DMS153 treated with DMSO at 0.1 percent for 48 hours (cell line): ENCODE measurements around the gene GLA.
A peak's percentile ranks its signal among the peaks of the same experiment; 100 is the strongest.

ENCODE experiments used
- DNase-seq: peaks from one replicate; lab custom pipeline; 2025; ENCODE audit not compliant: unreplicated experiment; lab: John Stamatoyannopoulos, UW

GLA gene

DNA sequence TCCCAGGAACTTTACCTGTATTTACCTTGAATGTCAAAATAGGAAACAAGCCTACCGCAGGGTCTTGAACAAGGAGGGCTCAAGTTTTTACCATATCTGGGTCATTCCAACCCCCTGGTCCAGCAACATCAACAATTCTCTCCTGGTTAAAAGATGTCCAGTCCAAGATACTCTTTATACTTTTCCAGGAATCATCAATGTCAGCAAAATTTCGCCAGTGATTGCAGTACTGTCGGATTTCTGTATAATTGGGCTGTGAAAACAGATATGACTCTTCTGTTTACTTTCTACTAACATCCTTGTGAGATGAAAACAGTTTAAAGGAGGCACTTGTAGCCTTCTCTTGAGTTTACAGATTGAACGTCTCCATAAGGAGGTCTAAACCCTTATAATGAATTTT is 9.0 kb downstream of the GLA start:
- DNase-seq: no peak

DNA sequence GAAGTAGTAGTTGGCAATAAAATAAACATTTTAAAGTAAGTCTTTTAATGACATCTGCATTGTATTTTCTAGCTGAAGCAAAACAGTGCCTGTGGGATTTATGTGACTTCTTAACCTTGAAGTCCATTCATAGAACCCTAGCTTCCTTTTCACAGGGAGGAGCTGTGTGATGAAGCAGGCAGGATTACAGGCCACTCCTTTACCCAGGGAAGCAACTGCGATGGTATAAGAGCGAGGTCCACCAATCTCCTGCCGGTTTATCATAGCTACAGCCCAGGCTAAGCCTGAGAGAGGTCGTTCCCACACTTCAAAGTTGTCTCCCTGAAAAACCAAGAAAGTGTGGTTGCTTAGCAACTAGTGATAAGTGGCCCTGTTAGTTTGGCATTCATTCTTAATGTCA is 9.9 kb downstream of the GLA start:
- DNase-seq: no peak

DNA sequence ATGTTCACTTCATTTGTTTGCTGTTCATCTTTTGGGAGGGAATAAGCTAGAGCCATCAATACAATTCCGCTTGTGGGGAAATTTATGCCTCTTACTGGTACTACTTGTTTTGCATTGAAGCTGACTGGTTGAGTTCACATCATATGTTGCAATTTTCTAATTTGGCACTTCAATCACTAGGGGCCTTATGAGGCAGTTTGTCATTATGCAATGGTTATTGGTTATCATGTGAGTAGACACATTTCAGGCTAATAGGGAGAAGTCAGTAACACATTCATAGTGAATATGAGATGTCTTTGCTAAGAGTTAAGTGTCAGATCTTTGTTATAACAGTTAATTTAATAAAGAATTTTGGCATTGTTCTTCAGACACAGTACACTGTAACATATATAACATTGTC is 11.9 kb downstream of the GLA start:
- DNase-seq: no peak

DNA sequence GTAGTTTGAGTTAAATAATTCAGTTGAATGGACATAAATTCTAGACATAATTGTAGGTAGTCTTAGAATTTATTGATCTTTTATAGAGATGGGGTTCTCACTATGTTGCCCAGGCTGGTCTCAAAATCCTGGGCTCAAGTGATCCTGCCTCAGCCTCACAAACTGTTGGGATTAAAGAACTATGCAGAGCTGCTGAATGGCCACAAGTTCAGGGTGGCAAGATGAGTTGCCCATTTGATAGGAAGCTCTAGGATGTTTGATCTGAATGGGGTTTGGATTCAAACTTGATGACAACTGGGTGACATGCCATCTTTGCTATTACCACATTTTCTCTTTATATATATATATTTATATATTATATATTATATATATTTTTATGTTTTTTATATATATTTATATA is 13.4 kb downstream of the GLA start:
- DNase-seq: no peak

DNA sequence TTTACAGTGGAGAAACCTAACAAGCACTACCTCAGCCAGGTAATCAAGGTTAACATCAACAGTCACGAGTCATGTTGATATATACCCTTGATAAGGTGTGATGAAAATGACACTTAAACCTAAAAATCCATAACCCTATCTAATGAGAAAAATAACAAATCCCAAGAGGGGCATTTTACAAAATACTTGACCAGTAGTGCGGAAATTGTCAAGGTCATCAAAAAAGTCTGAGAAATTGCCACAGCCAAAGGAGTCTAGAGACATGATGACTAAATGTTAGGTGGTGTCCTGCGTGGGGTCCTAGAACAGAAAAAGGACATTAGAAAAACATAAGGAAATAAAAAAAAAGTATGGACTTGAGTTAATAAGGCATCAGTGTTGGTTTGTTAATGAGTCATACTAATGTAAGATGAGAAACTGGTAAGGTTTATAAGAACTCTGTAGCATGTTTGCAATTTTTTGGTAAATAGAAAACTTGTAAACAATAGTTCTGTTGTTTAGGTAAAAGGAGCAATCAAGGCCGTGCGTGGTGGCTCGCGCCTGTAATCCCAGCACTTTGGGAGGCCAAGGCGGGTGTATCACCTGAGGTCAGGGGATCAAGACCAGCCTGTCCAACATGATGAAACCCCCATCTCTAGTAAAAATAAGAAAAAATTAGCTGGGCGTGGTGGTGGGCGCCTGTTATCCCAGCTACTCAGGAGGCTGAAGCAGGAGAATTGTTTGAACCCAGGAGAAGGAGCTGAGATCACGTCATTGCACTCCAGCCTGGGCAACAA is 14.0 kb downstream of the GLA start:
- DNase-seq: no peak

DNA sequence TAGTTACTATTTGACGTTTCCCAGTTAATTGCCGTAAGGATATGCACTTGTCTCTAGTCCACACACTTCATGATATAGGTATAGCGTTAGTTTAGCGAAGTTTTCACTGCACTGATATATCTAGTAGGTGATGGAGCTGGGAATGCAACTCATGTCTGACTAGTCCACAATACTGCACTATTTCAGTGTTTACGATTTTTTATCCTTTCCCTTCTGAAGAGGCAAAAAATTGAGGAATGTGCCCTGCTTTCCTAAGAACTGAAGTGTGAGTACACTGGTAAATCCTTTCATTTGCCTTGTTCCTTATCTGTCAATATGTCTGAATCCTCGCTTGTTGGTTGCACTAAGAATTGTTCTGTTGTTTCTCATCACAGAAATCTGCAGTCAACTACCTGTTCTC is 15.9 kb downstream of the GLA start:
- no peak for DNase-seq

DNA sequence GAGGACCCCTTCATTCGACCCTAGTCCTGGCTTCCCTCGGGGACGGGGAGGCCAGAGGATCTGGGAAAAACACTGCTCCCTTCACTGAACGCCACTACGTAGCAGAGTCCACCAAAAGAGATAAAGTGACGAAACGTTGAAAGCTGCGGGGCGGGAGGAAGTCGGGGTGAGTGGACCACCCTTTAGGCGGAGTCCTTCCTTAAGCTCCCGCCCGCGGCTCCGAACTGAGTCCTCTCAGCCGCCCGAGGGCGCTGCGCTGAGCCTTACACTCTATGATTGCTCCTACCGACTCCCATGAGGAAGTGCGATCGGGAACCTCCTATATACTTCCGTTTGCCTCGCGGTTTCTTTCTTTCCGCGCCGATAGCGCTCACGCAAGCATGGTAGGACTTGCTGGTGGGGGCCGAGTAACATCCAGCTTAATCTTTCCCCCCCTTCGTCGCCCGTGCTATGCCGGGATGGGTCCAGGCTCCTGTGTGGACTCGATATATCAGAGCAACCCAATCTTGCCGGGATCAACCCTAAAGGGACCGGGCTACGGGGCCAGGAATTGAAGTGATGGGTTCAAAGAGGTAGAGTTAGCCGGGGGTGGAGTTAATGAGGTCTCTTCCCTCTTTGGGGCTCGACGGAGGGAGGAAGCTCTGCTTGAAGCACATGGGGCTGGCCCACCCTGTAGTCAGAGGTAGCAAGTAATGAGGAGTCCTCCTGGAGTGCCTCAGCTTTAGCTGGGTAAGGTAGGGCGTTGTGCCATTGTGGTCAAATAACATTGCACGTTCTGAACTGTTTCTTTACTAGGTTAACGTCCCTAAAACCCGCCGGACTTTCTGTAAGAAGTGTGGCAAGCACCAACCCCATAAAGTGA is 16.8 kb downstream of the GLA start, which contains the start of gene RPL36A:
RPL36A (plus strand) TSS at position 348 of the 862 bp plus-strand sequence; CDS start at position 381, 33 bp downstream.
- DNase-seq: peak; percentile 38

DNA sequence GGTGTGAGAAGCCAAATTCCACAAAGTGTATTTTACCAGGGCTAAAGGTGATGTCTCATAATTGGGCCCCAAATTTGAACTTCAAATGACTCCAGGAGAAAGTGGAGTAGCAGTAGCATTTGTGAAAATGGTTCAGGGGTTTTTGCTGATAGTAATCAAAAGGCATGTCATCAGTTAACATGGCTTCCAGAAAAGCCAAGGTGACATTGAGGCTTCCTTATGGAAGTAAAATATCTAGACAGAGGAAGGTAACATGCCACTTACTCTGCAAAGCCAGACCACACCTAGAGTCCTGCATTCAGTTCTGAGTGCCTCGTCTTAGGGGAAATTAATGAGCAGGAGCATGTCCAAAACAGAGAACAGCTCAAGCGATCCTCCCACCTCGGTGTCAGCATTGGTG is 19.1 kb downstream of the GLA start:
- DNase-seq: no peak

DNA sequence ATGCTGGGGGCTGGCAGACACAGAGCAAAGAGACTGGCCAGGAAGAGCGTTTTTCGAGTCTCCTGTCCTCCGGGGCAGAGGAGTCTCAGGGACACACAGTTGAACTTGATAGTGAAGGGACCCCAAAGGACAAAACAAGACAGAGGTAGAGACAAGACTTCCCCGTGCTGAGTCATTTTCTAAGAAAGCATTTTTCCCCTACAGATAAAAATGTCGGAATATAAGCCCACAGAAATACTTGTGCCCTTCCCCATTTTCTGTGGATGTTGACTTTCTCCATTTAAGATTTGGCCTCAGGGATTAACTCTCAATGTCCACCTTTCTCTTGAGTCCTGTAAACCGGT is 21.2 kb downstream of the GLA start:
- no peak for DNase-seq

DNA sequence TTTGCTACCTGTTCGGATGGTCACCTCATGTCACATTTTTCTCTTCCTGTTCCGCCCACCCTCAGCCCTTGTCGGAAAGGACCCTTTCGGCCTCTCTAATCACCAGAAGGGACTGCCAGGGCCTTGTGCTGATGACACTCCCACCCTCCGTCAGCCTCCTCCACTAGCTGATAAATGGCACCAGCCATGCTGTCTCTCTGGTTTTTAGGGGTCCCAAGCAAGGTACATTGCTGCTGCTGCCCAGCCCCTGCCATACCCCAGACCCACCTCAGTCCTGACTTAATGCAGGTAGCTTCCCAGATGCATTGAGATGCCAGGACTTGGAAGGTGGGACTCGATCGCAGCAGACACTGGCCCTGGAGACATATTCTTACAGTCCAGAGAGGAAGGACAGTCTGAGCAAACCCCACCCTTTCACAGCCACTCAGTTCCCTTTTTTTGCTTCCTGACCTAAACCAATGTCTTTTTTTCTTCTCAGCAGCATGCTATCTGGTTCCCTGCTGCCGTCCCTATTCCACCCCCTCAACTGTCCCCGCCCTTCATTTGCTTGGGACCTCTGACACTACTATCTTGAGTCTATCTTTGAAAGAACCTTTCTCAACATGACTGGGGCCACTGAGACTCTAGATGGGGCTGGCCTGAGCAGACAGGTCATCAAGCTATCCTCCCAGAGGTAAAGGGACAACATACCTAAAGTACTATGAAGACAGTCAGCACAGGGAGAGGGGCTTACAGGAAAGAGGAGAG is 21.8 kb downstream of the GLA start, which contains the start of gene BTK:
BTK (minus strand) TSS at position 397 of the 747 bp plus-strand sequence. CDS start 10,907 bp downstream, outside the sequence.
- no peak for DNase-seq

DNA sequence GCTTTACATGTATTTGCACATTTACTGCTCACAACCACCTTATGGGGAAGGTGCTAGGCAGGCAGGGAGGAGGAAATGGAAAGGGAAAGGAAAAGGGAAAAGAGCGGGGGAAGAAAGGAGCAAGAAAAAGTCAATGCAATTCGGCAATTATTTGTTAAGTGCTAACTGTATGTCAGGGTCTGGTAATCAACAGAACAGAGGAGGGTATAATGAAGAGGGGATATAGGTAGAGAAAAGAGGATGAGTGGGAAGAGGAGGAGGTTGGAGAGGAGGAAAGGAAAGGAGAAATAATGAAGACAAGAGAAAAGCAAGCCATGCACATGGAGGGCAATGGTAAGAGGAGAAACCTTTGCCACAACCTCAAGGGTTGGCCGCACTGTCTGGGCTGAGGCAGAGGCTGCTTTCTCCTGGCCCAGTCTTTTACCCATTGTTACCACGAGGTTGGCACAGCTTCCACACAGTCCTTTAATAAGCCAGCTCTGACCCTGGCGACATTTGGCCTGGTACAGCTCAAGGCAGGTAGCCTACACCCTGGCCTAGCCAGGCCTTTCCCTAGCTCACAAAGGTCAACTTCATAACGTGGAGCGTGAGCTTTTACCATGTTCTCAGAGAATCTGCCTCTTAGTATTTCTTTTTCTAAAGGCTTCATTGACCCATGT is 22.6 kb downstream of the GLA start:
- DNase-seq: no peak

DNA sequence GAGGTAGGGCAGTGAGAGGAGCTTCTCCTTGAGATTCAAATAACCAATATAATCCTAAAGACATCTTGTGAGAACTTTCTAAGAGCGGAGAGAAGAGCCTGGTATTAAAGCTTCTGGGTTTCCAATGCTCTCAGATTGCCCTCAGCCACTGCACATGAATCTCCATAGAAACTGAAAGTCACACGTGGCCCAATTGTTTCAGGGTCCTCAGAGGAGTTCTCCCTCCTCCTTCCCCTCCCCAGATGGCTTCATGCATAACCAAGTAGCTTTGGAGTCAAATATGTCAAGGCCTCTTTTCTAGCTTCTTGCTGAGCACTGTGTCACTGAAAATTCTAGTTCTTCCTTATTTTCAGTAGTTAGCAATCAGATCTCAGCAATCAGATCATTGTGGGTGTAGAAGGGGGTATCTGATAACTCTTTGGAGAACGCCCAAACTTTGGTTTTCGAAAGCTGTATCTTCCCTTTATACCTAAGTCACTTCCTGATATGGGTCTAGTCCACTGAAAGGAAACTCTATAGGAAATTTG is 24.0 kb downstream of the GLA start:
- DNase-seq: no peak

DNA sequence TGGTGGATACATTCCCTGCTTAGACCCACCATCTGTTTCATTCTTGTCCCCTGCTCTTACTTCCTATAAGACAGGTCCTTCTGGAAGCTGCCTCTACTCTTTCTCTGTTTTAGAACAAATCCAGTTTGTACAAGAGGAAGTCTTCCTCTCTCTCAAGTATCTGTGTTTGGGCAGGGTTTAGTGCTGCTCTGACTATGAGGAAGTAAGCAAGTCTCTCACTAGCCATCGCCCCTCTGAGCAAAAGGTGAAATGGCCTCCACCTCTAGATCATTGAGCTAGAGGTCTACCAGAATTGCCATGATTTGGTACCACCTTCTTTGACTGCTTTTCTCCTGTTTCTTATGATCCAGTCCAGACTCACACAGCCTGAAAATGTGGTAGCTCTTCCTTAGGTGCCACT is 30.2 kb downstream of the GLA start:
- no peak for DNase-seq

DNA sequence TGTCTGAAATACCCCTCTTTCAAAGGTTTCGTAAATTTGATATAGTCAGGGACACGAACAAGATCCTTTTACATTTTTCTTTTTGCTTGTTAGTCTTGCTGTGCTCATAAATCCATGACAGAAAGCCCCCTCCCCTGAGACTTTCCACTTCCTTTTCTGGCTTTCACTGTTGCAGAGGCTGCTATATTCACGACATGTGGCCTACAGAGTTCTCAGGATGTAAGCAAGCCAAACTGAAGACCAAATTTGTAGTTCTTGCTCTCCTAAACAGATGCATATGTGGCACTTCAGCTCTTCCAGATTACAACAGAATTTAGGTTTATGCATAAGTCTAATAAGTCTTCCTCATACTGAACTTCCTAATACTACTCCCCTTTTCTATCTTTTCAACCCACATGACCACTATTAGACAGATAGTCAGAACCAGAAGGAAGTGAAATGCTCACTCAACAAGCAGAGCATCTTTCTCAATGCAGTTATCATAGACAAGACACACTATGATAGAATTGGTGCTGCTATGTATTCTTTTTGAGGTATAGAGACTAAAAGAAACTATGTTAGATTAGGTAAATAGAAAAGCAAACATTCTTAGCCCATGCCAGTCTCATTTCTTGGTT is 36.7 kb downstream of the GLA start:
- no peak for DNase-seq

DNA sequence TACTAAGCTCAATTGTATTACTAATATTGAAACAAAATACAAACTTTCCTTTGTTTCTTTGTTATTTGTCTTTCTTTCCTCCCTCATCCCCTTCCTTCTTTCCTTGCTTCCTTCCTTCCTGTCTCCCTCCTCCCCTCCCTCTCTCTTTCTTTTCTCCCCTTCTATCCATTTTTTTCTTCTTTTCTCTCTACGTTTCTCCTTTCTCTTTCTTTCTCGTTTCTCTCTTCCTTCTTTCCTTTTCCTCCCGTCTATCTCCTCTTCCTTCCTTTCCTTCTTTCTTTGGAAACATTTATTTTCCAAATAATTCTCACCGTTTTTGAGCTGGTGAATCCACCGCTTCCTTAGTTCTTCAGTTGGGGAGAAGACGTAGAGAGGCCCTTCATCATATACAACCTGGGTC is 38.0 kb downstream of the GLA start:
- no peak for DNase-seq

DNA sequence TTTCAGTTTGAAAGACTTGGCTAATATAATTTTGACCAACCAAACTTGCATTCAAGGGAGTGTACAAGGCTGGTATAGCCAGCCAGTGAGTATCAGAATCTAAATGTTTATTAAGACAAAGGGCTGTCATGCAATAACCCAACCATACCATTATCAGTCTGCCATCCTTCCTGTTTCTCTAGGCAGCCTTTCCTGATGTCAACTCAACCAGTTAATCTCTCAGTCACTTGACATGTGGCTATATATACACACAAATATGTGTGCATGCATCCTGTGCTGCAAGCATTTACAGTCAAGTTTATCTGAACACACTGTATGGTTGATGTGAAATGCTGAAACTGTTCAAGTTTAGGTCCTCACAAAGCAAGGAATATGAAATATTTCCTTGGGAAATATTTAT is 38.9 kb downstream of the GLA start:
- DNase-seq: no peak

DNA sequence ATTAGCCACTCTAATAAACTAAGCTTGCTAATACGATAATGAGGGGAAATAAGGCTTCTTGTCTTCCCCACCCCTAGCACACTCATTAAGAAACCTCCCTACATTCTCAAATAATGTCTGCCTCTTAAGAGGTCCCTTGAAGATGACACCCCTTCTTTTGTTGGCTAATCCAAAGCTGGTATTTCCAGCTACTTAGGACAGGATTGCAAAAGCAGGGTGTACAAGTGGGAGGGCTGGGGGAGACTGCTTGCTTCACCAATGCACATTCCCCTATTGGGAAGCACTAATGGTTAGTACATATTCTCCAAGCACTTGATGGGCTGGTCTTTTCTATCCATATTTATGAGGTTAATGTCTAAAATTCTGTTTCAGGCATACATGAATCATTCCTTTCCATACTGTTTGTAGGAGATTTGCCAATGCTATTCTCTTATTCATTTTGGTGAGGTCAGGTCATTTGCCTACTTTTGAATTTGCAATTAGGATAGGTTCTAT is 42.4 kb downstream of the GLA start:
- DNase-seq: no peak

DNA sequence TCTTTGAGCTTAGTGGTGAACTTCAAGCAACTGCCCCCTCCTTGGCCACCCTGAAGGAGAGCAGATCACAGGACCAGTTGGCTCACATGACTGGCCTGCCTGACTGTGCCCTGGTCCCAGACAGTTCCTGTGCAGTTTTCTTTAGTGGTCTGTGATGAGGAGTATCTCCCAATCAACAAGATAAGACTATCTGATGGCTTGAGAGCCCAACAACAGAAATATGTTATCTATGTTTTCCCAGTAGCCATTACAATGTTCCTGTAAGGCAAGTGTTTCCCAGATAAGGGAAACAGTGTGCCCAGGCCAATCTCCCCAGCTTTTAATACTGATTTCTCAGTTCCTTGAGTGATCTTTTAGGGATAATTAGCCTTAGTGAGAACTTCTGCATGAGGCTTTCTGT is 45.0 kb downstream of the GLA start:
- no peak for DNase-seq

DNA sequence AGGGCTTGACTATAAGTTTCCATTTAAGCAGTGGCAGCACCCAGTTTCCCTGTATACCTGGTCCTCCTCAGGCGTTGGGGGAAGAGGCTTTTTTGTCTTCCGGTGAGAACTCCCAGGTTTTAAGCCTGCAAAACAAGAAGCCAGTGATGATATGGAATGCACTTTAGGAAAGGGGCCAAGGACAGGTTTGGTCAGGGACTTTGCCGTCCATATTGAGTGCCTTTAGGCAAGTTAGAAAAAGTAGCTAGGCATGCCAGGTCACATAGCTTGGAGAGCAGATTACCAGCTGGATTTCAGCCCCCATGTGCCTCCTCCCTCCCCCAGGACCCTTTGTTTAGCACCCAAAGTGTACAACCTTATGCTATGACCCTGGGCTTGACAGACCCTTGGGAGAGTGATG is 45.6 kb downstream of the GLA start:
- DNase-seq: no peak

DNA sequence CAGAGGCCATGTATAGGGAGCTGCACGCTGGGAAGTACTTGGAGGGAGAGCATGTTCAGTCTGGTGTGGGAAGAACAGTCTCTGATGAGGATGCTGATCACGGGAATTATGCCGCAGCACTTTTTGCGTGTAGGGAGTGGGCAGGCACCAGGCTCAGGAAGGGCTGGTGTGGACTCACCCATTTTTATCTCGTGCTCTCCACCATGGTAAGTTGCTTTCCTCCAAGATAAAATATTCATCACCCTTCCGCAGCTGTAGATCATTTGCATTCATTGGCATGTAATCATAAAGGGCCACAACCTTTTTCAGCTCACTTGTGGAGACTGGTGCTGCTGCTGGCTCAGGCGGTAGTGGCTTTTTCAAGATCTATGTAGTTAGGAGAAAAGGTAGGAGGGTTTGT is 47.3 kb downstream of the GLA start:
- DNase-seq: no peak
